GM12891 (cell line): Measurements from ENCODE around the gene HS2ST1.

Experiments
- PAX5 ChIP-seq: IDR thresholded peaks from 2 replicates; pipeline ENCODE4 v1.6.1; 2011; ENCODE audit warnings: low read length, moderate library complexity, mild to moderate bottlenecking; ENCODE audit not compliant: insufficient read depth, severe bottlenecking
- POLR2A ChIP-seq: IDR thresholded peaks from 2 replicates; pipeline ENCODE4 v1.6.1; 2011; ENCODE audit warnings: low read depth, low read length, control low read depth
- POLR2AphosphoS5 ChIP-seq: IDR thresholded peaks from 2 replicates; pipeline ENCODE4 v1.6.1; 2011; ENCODE audit warnings: low read depth, low read length, control low read depth
- POU2F2 ChIP-seq: IDR thresholded peaks from 2 replicates; pipeline ENCODE4 v1.6.1; 2011; ENCODE audit warnings: low read depth, mild to moderate bottlenecking, control low read depth, low read length, moderate library complexity
- SPI1 ChIP-seq: IDR thresholded peaks from 2 replicates; pipeline ENCODE4 v1.6.1; 2011; ENCODE audit warnings: low read depth, low read length, control low read depth
- TAF1 ChIP-seq: IDR thresholded peaks from 2 replicates; pipeline ENCODE4 v1.6.1; 2011; ENCODE audit warnings: low read depth, low read length, control low read depth

GRCh38 chr1:87044840-87045239, 130.4 kb downstream of the HS2ST1 start:
- TF ChIP-seq POLR2AphosphoS5 (no peak), POLR2A (no peak), TAF1 (no peak), PAX5 (no peak), SPI1 (no peak), POU2F2 (no peak)
